Umbilical cord (tissue), 1 donor: ENCODE data around the gene CD79A. TPM values are rescaled to one million over a fixed set of nuclear protein-coding genes. Genes with fewer than 3 reads are reported as not detected.

Source experiments
- total RNA-seq: library from RNA; depleted of rRNA; stranded (reverse); fragments of >200 nt; gene quantifications from one replicate; pipeline ENCODE4 v1.2.3, GENCODE V29; 2014; ENCODE audit warnings: low replicate concordance; ENCODE audit not compliant: insufficient read depth

CD79A gene
- total RNA-seq, 1 donor from 2014 or later, result not detected

Other genes with a start within 250 kb of the CD79A start
- gene CEACAM7, start 189.0 kb upstream of the CD79A start, total RNA-seq, result 3.6 TPM
- gene CEACAM5, start 168.7 kb upstream of the CD79A start, total RNA-seq, result 1.2 TPM
- gene CEACAM6, start 121.7 kb upstream of the CD79A start, total RNA-seq, result 2.2 TPM
- 3.4 TPM for gene CEACAM3, start 80.7 kb upstream of the CD79A start, total RNA-seq
- not detected for gene LYPD4, start 32.6 kb upstream of the CD79A start, total RNA-seq
- 2.9 TPM for gene DMRTC2, start 32.2 kb upstream of the CD79A start, total RNA-seq
- 1,124 TPM for gene RPS19, start 17.0 kb upstream of the CD79A start, total RNA-seq
- gene ARHGEF1, start 5.9 kb downstream of the CD79A start, total RNA-seq, result 30.3 TPM
- gene ERFL, start 51.2 kb downstream of the CD79A start, total RNA-seq, result not detected
- gene RABAC1, start 82.0 kb downstream of the CD79A start, total RNA-seq, result 146 TPM
- 3.4 TPM for gene ATP1A3, start 117.0 kb downstream of the CD79A start, total RNA-seq
- not detected for gene GRIK5, start 192.9 kb downstream of the CD79A start, total RNA-seq
- 7.7 TPM for gene ZNF574, start 198.9 kb downstream of the CD79A start, total RNA-seq